Fibroblast of pulmonary artery (primary cell): ENCODE data around the gene PPFIA2.

Source experiments
- DNase-seq: peaks from one replicate; pipeline ENCODE4 v3.0.0-alpha.2; 2010; ENCODE audit warnings: low read depth
- H3K4me3 ChIP-seq: replicated peaks from 2 replicates; pipeline ENCODE4 v1.5.1; 2011; ENCODE audit warnings: low read depth, mild to moderate bottlenecking, control low read depth, low read length, moderate library complexity
- TF ChIP-seq, protein P1 (sequence below): IDR thresholded peaks from 2 replicates; pipeline ENCODE4 v1.5.1; 2011; ENCODE audit warnings: mild to moderate bottlenecking, control low read depth, low read length, inconsistent platforms; ENCODE audit errors: missing control alignments

The PPFIA2 gene

DNA sequence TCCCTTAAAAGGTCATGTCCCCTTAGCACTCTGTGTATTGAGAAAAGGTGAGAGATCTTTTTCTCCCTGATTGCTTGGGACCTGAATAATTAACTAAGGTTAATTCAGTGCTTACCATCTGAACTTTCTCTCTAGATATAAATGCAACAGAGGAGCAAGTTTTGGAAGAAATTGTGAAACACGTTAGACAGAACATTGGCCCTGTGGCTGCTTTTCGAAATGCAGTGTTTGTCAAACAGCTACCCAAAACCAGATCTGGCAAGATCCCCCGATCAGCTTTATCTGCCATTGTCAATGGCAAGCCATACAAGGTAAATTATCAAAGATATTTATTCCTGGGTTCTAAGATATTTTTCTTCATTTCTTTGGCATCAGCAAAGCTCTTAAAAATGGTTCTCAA, 505.8 kb downstream of the PPFIA2 start:
- H3K4me3 ChIP-seq: no peak overlapping the region
- DNase-seq: no peak
- TF ChIP-seq, protein P1, sequence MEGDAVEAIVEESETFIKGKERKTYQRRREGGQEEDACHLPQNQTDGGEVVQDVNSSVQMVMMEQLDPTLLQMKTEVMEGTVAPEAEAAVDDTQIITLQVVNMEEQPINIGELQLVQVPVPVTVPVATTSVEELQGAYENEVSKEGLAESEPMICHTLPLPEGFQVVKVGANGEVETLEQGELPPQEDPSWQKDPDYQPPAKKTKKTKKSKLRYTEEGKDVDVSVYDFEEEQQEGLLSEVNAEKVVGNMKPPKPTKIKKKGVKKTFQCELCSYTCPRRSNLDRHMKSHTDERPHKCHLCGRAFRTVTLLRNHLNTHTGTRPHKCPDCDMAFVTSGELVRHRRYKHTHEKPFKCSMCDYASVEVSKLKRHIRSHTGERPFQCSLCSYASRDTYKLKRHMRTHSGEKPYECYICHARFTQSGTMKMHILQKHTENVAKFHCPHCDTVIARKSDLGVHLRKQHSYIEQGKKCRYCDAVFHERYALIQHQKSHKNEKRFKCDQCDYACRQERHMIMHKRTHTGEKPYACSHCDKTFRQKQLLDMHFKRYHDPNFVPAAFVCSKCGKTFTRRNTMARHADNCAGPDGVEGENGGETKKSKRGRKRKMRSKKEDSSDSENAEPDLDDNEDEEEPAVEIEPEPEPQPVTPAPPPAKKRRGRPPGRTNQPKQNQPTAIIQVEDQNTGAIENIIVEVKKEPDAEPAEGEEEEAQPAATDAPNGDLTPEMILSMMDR: no peak

DNA sequence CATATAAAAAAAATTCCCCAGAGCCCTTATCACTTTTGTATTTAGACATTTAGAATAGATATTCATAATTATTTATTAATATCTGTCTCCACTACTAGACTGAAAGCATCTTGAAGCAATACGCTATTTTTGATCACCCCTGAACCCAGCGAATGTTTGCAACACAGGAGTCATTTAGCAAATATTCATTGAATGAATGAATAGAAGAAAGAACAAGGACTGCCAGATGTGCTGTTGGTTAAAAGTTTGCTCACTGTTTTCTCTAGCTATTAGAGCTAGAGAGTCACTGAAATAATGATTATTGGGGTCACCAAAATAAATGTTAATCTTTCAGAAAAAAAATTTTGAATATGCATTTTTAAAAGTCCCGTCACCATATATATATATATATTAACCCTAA, 506.9 kb downstream of the PPFIA2 start:
- no peak for DNase-seq
- TF ChIP-seq, protein P1: no peak

DNA sequence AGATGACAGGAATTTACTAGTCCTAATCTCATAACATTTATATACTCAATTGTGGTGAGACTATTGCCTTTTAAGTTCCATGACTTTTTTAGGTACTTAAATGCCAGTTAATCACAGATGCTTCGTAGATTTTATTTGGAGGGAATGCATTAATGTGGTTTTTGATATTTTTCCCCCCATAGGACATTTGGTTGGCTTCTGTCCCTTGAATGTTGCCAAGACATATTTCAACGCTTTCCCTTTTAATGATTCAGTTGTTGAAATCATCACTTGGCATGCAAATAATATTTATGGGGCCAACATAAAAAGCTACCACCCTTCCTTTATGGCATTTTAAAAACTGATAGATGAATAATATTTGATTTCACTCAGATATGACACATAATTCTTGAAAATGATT, 509.2 kb downstream of the PPFIA2 start:
- no peak for DNase-seq

More for the DNA sequence above, 506.9 kb downstream of the PPFIA2 start:
- no peak overlapping the region for H3K4me3 ChIP-seq

DNA sequence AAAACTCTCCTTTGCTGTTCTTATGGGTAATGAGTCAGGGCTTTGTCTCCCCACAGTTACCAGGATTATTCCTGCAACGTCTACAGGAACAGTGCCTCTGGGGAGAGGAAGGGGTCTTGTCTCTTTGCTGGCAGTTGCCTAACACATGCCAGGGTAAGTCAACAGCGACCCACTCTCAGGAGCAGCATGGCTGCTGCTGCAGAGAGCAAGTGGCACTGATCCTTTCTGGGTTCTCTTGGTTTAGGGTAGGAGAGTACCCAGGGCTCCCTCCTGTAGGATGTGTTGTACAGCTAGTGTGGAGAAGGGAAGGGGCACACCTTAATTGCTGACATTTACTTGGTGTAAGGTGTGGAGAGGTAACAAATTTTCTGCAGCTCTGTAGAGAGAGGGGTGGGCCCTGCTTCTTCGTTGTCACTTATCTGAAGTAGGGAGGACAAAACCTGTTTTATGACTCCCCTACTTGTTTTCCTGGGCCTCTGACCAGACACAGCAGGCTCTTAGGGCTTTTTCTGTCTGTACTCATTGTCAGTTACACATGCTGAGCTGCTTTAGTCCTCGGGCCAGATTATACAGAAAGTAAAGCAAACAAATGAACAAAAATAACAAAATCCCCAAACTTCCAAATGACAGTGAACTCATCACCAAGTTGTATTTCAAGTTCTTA, 513.1 kb downstream of the PPFIA2 start:
- no peak for DNase-seq
- H3K4me3 ChIP-seq: no peak overlapping the region
- TF ChIP-seq, protein P1: no peak

More for the DNA sequence above, 509.2 kb downstream of the PPFIA2 start:
- H3K4me3 ChIP-seq: no peak overlapping the region
- TF ChIP-seq, protein P1: no peak

DNA sequence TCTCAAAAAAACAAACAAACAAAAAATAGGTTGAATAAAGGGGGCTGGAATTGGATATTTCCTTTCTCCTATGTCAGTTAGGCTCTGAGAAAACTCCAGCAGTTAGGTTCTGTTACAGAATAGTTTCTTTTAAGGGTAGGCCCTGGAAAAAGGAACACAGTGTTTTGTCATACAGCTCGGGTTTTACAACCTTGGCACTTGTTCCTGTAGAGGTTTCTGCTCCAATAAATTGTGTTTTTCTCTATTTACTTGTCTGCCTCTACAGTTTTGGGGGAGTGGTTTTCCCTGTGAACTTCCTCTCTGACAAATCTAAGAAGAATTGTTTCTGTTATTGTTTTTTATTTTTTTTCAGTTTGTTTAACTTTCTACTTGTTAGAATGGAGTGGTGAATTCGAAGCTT, 513.7 kb downstream of the PPFIA2 start:
- no peak for DNase-seq
- TF ChIP-seq, protein P1: no peak
- H3K4me3 ChIP-seq: no peak overlapping the region

DNA sequence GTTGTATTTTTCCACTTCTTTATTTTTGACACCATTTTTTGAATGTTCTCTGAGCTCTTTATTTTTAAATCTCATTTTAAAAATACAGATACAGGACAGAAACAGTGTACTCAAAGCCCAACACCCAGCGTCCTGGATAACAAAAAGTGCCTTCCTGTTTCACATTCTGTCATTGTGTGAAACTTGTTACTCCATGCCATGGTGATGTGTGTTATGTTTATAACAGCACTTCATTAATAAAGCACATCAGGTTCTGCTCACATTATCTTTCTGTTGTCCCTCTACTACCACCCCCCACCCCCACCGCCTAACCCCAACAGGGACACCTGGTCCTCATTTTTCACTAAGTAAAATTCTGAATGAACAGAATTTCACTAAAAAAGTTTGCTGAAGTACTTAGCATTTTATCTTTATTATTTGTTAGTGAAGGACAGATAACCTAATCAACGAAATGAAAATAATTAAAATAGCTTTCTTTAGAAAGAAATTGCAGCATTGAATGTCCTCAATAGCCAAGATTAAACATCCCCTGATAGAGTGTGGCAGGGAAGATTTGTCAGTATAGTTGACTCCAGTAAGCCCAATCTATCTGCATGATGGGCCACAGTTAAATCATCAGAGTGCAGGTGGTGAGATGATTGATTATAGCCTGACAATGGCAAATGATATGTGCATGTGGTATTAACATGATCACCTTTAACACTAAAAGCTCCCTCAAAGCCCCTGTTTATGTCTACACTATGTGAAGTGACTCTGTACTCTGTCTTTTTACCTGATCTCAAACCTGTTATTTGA, 527.4 kb downstream of the PPFIA2 start:
- DNase-seq: no peak
- no peak overlapping the region for H3K4me3 ChIP-seq
- TF ChIP-seq, protein P1: no peak
